ENCODE data around the gene LRP1B.

DNA sequence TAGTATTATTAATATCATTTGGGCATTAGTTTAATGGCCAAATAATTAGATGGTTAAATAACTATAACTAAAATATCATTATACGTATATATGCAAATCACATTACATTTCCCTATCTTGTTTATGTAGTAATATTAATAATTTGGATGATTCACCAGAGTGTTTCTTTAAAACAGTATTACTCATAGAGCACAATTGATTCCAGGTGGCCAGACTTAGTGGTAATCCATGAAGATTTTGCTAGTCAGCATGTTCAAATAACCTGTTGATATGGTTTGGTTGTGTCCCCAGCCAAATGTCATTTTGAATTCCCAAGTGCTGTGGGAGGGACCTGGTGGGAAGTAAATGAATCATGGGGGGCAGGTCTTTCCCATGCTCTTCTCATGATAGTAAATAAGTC is 782.3 kb downstream of the LRP1B start:
- TF ChIP-seq, protein P1, sequence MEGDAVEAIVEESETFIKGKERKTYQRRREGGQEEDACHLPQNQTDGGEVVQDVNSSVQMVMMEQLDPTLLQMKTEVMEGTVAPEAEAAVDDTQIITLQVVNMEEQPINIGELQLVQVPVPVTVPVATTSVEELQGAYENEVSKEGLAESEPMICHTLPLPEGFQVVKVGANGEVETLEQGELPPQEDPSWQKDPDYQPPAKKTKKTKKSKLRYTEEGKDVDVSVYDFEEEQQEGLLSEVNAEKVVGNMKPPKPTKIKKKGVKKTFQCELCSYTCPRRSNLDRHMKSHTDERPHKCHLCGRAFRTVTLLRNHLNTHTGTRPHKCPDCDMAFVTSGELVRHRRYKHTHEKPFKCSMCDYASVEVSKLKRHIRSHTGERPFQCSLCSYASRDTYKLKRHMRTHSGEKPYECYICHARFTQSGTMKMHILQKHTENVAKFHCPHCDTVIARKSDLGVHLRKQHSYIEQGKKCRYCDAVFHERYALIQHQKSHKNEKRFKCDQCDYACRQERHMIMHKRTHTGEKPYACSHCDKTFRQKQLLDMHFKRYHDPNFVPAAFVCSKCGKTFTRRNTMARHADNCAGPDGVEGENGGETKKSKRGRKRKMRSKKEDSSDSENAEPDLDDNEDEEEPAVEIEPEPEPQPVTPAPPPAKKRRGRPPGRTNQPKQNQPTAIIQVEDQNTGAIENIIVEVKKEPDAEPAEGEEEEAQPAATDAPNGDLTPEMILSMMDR (IDR thresholded peaks at IDR 0.05; ENCODE audit: borderline replicate concordance, extremely low read depth, low read length, poor library complexity, severe bottlenecking) = no peak
- TF ChIP-seq EZH2 (IDR thresholded peaks at IDR 0.05; ENCODE audit: borderline replicate concordance, low read depth, low read length, severe bottlenecking) = no peak

All from DND-41 (cell line).